ENCODE data around the gene AIF1L.
"Not testable (repeated sequence)": the region's sequence is repeated elsewhere in the genome, so short reads cannot be mapped to it uniquely, and the experiment has no call there.

Gene AIF1L

GRCh38 chr9:131094622-131095021 is 1.7 kb upstream of the AIF1L start:
- no peak for TF ChIP-seq CTCF (conservative IDR thresholded peaks at IDR 0.05; ENCODE audit: low read length)
- no peak overlapping the region for H3K4me3 ChIP-seq (ENCODE audit: low read length)
- peak; percentile 74 for DNase-seq (ENCODE audit: low read depth)

GRCh38 chr9:131095666-131096268 is 564 bp upstream of the AIF1L start:
- no peak for DNase-seq (ENCODE audit: low read depth)
- H3K4me3 ChIP-seq (ENCODE audit: low read length), result no peak overlapping the region
- TF ChIP-seq CTCF (conservative IDR thresholded peaks at IDR 0.05; ENCODE audit: low read length), result no peak

- no peak overlapping the region for H3K4me3 ChIP-seq (ENCODE audit: low read length)
- TF ChIP-seq CTCF (conservative IDR thresholded peaks at IDR 0.05; ENCODE audit: low read length), result no peak
Measured at GRCh38 chr9:131097126-131097947, 1.0 kb downstream of the AIF1L start.

GRCh38 chr9:131097948-131098278 is 1.6 kb downstream of the AIF1L start:
- TF ChIP-seq CTCF (conservative IDR thresholded peaks at IDR 0.05; ENCODE audit: low read length), result no peak
- no peak for DNase-seq (ENCODE audit: low read depth)
- H3K4me3 ChIP-seq (ENCODE audit: low read length), result no peak overlapping the region

More at GRCh38 chr9:131097126-131097947, 1.0 kb downstream of the AIF1L start:
- DNase-seq (ENCODE audit: low read depth), result no peak

GRCh38 chr9:131098391-131099101 is 2.2 kb downstream of the AIF1L start:
- no peak for DNase-seq (ENCODE audit: low read depth)
- H3K4me3 ChIP-seq (ENCODE audit: low read length), result no peak overlapping the region

GRCh38 chr9:131099102-131099606 is 2.8 kb downstream of the AIF1L start:
- no peak overlapping the region for H3K4me3 ChIP-seq (ENCODE audit: low read length)
- TF ChIP-seq CTCF (conservative IDR thresholded peaks at IDR 0.05; ENCODE audit: low read length), result no peak
- no peak for DNase-seq (ENCODE audit: low read depth)

More at GRCh38 chr9:131098391-131099101, 2.2 kb downstream of the AIF1L start:
- TF ChIP-seq CTCF (conservative IDR thresholded peaks at IDR 0.05; ENCODE audit: low read length), result no peak

GRCh38 chr9:131099845-131100244 is 3.5 kb downstream of the AIF1L start:
- not testable (repeated sequence) for H3K4me3 ChIP-seq (ENCODE audit: low read length)

More at GRCh38 chr9:131099845-131100244, 3.5 kb downstream of the AIF1L start:
- DNase-seq (ENCODE audit: low read depth), result not testable (repeated sequence)

Data from AG10803 (cell line).